Measurements from ENCODE around the gene CASP3. TPM values are rescaled to one million over a fixed set of nuclear protein-coding genes. Genes with fewer than 3 reads are reported as not detected.
"Not testable (repeated sequence)": the region's sequence is repeated elsewhere in the genome, so short reads cannot be mapped to it uniquely, and the experiment has no call there.

CASP3 gene
- total RNA-seq, 1 experiment from 2014 or later = 44.0 TPM

- not testable (repeated sequence) for H3K4me1 ChIP-seq; H3K27ac ChIP-seq; H3K27me3 ChIP-seq; DNase-seq; H3K4me3 ChIP-seq; H3K36me3 ChIP-seq; H3K9me3 ChIP-seq (replicated peaks)
Measured at GRCh38 chr4:184600982-184601381, 48.3 kb downstream of the CASP3 start.

GRCh38 chr4:184599492-184600135, 49.6 kb downstream of the CASP3 start:
- H3K36me3 ChIP-seq = no peaks in the 10 kb centered on the region
- no peaks in the 10 kb centered on the region for H3K4me1 ChIP-seq
- no peak overlapping the region for H3K27ac ChIP-seq
- H3K9me3 ChIP-seq (replicated peaks) = no peaks in the 10 kb centered on the region
- DNase-seq = no peak
- H3K27me3 ChIP-seq = no peaks in the 10 kb centered on the region
- H3K4me3 ChIP-seq = no peak overlapping the region

GRCh38 chr4:184598753-184599491, 50.3 kb downstream of the CASP3 start:
- Histone ChIP-seq H3K9me3 (replicated peaks) (no peaks in the 10 kb centered on the region), H3K36me3 (no peaks in the 10 kb centered on the region), H3K27me3 (no peaks in the 10 kb centered on the region), H3K4me1 (no peaks in the 10 kb centered on the region), H3K27ac (no peak overlapping the region), H3K4me3 (no peak overlapping the region)
- no peak for DNase-seq

GRCh38 chr4:184596617-184597185, 52.5 kb downstream of the CASP3 start:
- DNase-seq = no peak
- Histone ChIP-seq H3K27me3 (no peaks in the 10 kb centered on the region), H3K27ac (no peak overlapping the region), H3K36me3 (no peaks in the 10 kb centered on the region), H3K9me3 (replicated peaks) (no peaks in the 10 kb centered on the region), H3K4me1 (no peaks in the 10 kb centered on the region), H3K4me3 (no peak overlapping the region)

GRCh38 chr4:184596044-184596616, 53.1 kb downstream of the CASP3 start:
- H3K4me3 ChIP-seq = no peak overlapping the region
- H3K4me1 ChIP-seq = no peaks in the 10 kb centered on the region
- no peaks in the 10 kb centered on the region for H3K27me3 ChIP-seq
- no peak for DNase-seq
- H3K36me3 ChIP-seq = no peaks in the 10 kb centered on the region
- H3K27ac ChIP-seq = no peak overlapping the region
- H3K9me3 ChIP-seq (replicated peaks) = no peaks in the 10 kb centered on the region

GRCh38 chr4:184595430-184595829, 53.8 kb downstream of the CASP3 start:
- no peaks in the 10 kb centered on the region for H3K9me3 ChIP-seq (replicated peaks)
- no peaks in the 10 kb centered on the region for H3K4me1 ChIP-seq
- no peak overlapping the region for H3K27ac ChIP-seq
- no peak for DNase-seq
- no peaks in the 10 kb centered on the region for H3K36me3 ChIP-seq
- no peaks in the 10 kb centered on the region for H3K27me3 ChIP-seq
- H3K4me3 ChIP-seq = no peak overlapping the region

- Histone ChIP-seq H3K4me1 (no peaks in the 10 kb centered on the region), H3K4me3 (no peak overlapping the region), H3K36me3 (no peaks in the 10 kb centered on the region), H3K27ac (no peak overlapping the region), H3K27me3 (no peaks in the 10 kb centered on the region), H3K9me3 (replicated peaks) (no peaks in the 10 kb centered on the region)
- no peak for DNase-seq
Measured at GRCh38 chr4:184593461-184593860, 55.8 kb downstream of the CASP3 start.

GRCh38 chr4:184591747-184592270, 57.4 kb downstream of the CASP3 start:
- not testable (repeated sequence) for H3K4me1 ChIP-seq; H3K36me3 ChIP-seq; H3K27me3 ChIP-seq; H3K4me3 ChIP-seq; DNase-seq; H3K9me3 ChIP-seq (replicated peaks); H3K27ac ChIP-seq

GRCh38 chr4:184591070-184591677, 58.1 kb downstream of the CASP3 start:
- Histone ChIP-seq H3K4me1 (no peaks in the 10 kb centered on the region), H3K4me3 (no peak overlapping the region), H3K27ac (no peak overlapping the region), H3K27me3 (no peaks in the 10 kb centered on the region), H3K9me3 (replicated peaks) (no peaks in the 10 kb centered on the region), H3K36me3 (no peaks in the 10 kb centered on the region)
- DNase-seq = no peak

- DNase-seq = no peak
- no peaks in the 10 kb centered on the region for H3K4me1 ChIP-seq
- H3K36me3 ChIP-seq = no peaks in the 10 kb centered on the region
- H3K27ac ChIP-seq = no peak overlapping the region
- no peaks in the 10 kb centered on the region for H3K9me3 ChIP-seq (replicated peaks)
- H3K27me3 ChIP-seq = no peaks in the 10 kb centered on the region
- no peak overlapping the region for H3K4me3 ChIP-seq
Measured at GRCh38 chr4:184590196-184590595, 59.1 kb downstream of the CASP3 start.

GRCh38 chr4:184588893-184589292, 60.4 kb downstream of the CASP3 start:
- Histone ChIP-seq H3K36me3 (no peaks in the 10 kb centered on the region), H3K4me1 (no peaks in the 10 kb centered on the region), H3K9me3 (replicated peaks) (no peaks in the 10 kb centered on the region), H3K27ac (no peak overlapping the region), H3K27me3 (no peaks in the 10 kb centered on the region), H3K4me3 (no peak overlapping the region)
- DNase-seq = no peak

GRCh38 chr4:184587701-184588100, 61.5 kb downstream of the CASP3 start:
- H3K4me1 ChIP-seq = no peaks in the 10 kb centered on the region
- H3K4me3 ChIP-seq = no peak overlapping the region
- H3K27me3 ChIP-seq = no peaks in the 10 kb centered on the region
- H3K36me3 ChIP-seq = no peaks in the 10 kb centered on the region
- no peak overlapping the region for H3K27ac ChIP-seq
- no peaks in the 10 kb centered on the region for H3K9me3 ChIP-seq (replicated peaks)
- no peak for DNase-seq

- Histone ChIP-seq H3K4me3 (no peak overlapping the region), H3K27me3 (no peaks in the 10 kb centered on the region), H3K4me1 (no peaks in the 10 kb centered on the region), H3K27ac (no peak overlapping the region), H3K9me3 (replicated peaks) (no peaks in the 10 kb centered on the region), H3K36me3 (no peaks in the 10 kb centered on the region)
- DNase-seq = no peak
Measured at GRCh38 chr4:184587221-184587620, 62.0 kb downstream of the CASP3 start.

GRCh38 chr4:184583738-184584502, 65.3 kb downstream of the CASP3 start:
- Histone ChIP-seq H3K36me3 (no peaks in the 10 kb centered on the region), H3K4me1 (no peaks in the 10 kb centered on the region), H3K27ac (no peak overlapping the region), H3K4me3 (no peak overlapping the region), H3K27me3 (no peaks in the 10 kb centered on the region), H3K9me3 (replicated peaks) (no peaks in the 10 kb centered on the region)
- DNase-seq = no peak
